Panc1 (cell line): Measurements from ENCODE around the gene LRATD1. TPM values are rescaled to one million over a fixed set of nuclear protein-coding genes. Genes with fewer than 3 reads are reported as not detected.

Experiments
- ATAC-seq: fragments of 200-7000 bp; cut with Tn5 transposase; 2 replicates; pipeline ENCODE4 v1.9.1; 2020; ENCODE audit warnings: mild to moderate bottlenecking, moderate library complexity
- BruUV-seq: library from RNA; stranded (reverse); fragments of 400-500 nt; replicated peaks from 2 replicates; lab custom pipeline; 2021; lab: Mats Ljungman, UMichigan
- CTCF ChIA-PET: fragments of 300-600 bp; sonication (Branson Sonifier 250); formaldehyde crosslinking; loops from one replicate; lab custom pipeline; 2022; ENCODE audit warnings: antibody characterized with exemption; lab: Charles Lee
- POLR2A ChIA-PET: fragments of 300-600 bp; sonication (Branson Sonifier 250); formaldehyde crosslinking; loops from one replicate; lab custom pipeline; 2022; ENCODE audit warnings: antibody characterized with exemption; lab: Charles Lee
- DNase-seq: peaks from one replicate; pipeline ENCODE4 v3.0.0-alpha.2; 2010; ENCODE audit warnings: low read depth, low spot score
- H3K27ac ChIP-seq: 2 replicates; pipeline ENCODE4 v1.5.1; 2011; ENCODE audit warnings: mild to moderate bottlenecking, low read length, inconsistent platforms
- H3K27me3 ChIP-seq: fragments of 200-500 bp; sonication (Bioruptor generic); 2 replicates; pipeline ENCODE4 v1.6.0; 2014; ENCODE audit warnings: low read length, inconsistent platforms; ENCODE audit not compliant: control insufficient read depth, insufficient read depth
- H3K36me3 ChIP-seq: fragments of 200-500 bp; sonication (Bioruptor generic); 2 replicates; pipeline ENCODE4 v1.5.1; 2014; ENCODE audit warnings: inconsistent platforms, mild to moderate bottlenecking, low read length, moderate library complexity; ENCODE audit not compliant: control insufficient read depth, insufficient read depth
- H3K4me1 ChIP-seq: 2 replicates; pipeline ENCODE4 v1.5.1; 2011; ENCODE audit warnings: inconsistent platforms, mild to moderate bottlenecking, low read length, moderate library complexity; ENCODE audit not compliant: control insufficient read depth, insufficient read depth
- H3K4me3 ChIP-seq, 2 experiments: 2 replicates each; pipeline ENCODE4 v1.5.1; 2011 to 2012; ENCODE audit warnings: low read depth in 2 of 2, low read length in 2 of 2, mild to moderate bottlenecking in 2 of 2, inconsistent platforms in 1 of 2, moderate library complexity in 1 of 2
- H3K9me3 ChIP-seq: fragments of 200-500 bp; sonication (Bioruptor generic); 2 replicates; pipeline ENCODE4 v1.5.1; 2014; ENCODE audit warnings: low read depth, mild to moderate bottlenecking, inconsistent platforms, low read length, moderate library complexity; ENCODE audit not compliant: control insufficient read depth, insufficient read depth
- POLR2AphosphoS5 ChIP-seq: IDR thresholded peaks from 2 replicates; pipeline ENCODE4 v1.6.1; 2012; ENCODE audit warnings: mild to moderate bottlenecking, low read depth, low read length, moderate library complexity
- SIN3A ChIP-seq: IDR thresholded peaks from 2 replicates; pipeline ENCODE4 v1.6.1; 2012; ENCODE audit warnings: low read depth, mild to moderate bottlenecking, low read length, moderate library complexity, borderline replicate concordance; ENCODE audit not compliant: insufficient read depth
- TCF7L2 ChIP-seq: IDR thresholded peaks from 2 replicates; pipeline ENCODE4 v1.6.1; 2011; ENCODE audit warnings: mild to moderate bottlenecking, low read depth, low read length, inconsistent platforms
- in situ Hi-C: cut with HindIII; loops from 2 replicates; pipeline ENCODE4 v1.10.0; 2016; ENCODE audit warnings: low sequenced_read_pairs, low pct_unique_long_range_greater_than_20kb
- intact Hi-C: fragments of 100-400 bp; cut with micrococcal nuclease; formaldehyde crosslinking; loops from one replicate; pipeline ENCODE4 v1.10.0; 2022; ENCODE audit not compliant: unreplicated experiment
- total RNA-seq: library from RNA; stranded (reverse); gene quantifications from one replicate; pipeline ENCODE4 v1.2.1, GENCODE V29; 2021; ENCODE audit not compliant: unreplicated experiment
- TF ChIP-seq, protein P1 (sequence below), 2 experiments: IDR thresholded peaks; 2 replicates each; pipeline ENCODE4 v1.6.1; 2011 to 2012; ENCODE audit warnings: low read depth in 2 of 2, control low read depth in 1 of 2, low read length in 1 of 2, mild to moderate bottlenecking in 1 of 2, moderate library complexity in 1 of 2; ENCODE audit not compliant: insufficient read depth in 1 of 2
- TF ChIP-seq, protein P2 (sequence below): fragments of 450-650 bp; IDR thresholded peaks from 2 replicates; pipeline ENCODE4 v1.5.1; 2017; ENCODE audit warnings: mild to moderate bottlenecking

The LRATD1 gene
- total RNA-seq, 1 experiment from 2014 or later = 0.05 TPM

DNA sequence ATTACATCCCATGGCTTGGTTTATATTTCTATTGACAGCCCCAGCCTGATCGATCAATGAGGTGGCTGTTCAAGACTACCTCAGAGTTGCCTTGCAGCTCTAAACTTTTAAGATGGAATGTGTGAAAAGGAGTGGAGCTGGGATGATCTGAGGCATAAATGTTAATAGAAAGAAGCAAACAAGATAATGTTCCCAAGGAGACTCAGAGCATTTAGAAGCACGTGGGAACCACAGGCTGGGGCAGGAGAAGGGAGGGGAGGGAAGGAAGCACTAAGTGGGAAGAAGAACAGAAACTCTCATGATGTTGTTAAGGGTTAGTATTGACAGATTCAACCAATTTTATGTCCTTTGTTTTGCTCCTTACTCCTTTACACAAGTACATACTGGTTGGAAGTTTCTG is 28.8 kb upstream of the LRATD1 start:
- DNase-seq = no peak
- no peak for ATAC-seq

GRCh38 chr2:14608245-14608644 is 24.3 kb upstream of the LRATD1 start:
- H3K4me1 ChIP-seq = no peaks in the 10 kb centered on the region
- DNase-seq (no peak), ATAC-seq (no peak)
- no peaks in the 10 kb centered on the region for H3K9me3 ChIP-seq
- H3K27me3 ChIP-seq = no peaks in the 10 kb centered on the region
- intact Hi-C loops = no loop called here
- ChIA-PET POLR2A (no interaction called here), CTCF (no interaction called here)
- no peak overlapping the region for H3K27ac ChIP-seq
- in situ Hi-C loops = no loop called here
- no peak for TF ChIP-seq POLR2AphosphoS5
- TF ChIP-seq, protein P1, sequence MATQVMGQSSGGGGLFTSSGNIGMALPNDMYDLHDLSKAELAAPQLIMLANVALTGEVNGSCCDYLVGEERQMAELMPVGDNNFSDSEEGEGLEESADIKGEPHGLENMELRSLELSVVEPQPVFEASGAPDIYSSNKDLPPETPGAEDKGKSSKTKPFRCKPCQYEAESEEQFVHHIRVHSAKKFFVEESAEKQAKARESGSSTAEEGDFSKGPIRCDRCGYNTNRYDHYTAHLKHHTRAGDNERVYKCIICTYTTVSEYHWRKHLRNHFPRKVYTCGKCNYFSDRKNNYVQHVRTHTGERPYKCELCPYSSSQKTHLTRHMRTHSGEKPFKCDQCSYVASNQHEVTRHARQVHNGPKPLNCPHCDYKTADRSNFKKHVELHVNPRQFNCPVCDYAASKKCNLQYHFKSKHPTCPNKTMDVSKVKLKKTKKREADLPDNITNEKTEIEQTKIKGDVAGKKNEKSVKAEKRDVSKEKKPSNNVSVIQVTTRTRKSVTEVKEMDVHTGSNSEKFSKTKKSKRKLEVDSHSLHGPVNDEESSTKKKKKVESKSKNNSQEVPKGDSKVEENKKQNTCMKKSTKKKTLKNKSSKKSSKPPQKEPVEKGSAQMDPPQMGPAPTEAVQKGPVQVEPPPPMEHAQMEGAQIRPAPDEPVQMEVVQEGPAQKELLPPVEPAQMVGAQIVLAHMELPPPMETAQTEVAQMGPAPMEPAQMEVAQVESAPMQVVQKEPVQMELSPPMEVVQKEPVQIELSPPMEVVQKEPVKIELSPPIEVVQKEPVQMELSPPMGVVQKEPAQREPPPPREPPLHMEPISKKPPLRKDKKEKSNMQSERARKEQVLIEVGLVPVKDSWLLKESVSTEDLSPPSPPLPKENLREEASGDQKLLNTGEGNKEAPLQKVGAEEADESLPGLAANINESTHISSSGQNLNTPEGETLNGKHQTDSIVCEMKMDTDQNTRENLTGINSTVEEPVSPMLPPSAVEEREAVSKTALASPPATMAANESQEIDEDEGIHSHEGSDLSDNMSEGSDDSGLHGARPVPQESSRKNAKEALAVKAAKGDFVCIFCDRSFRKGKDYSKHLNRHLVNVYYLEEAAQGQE (IDR thresholded peaks at IDR 0.05; ENCODE audit: insufficient read depth in 1 of 2, low read depth in 2 of 2, low read length in 1 of 2) = no peak
- no peak for TF ChIP-seq SIN3A
- TF ChIP-seq TCF7L2 = no peak
- TF ChIP-seq, protein P2, sequence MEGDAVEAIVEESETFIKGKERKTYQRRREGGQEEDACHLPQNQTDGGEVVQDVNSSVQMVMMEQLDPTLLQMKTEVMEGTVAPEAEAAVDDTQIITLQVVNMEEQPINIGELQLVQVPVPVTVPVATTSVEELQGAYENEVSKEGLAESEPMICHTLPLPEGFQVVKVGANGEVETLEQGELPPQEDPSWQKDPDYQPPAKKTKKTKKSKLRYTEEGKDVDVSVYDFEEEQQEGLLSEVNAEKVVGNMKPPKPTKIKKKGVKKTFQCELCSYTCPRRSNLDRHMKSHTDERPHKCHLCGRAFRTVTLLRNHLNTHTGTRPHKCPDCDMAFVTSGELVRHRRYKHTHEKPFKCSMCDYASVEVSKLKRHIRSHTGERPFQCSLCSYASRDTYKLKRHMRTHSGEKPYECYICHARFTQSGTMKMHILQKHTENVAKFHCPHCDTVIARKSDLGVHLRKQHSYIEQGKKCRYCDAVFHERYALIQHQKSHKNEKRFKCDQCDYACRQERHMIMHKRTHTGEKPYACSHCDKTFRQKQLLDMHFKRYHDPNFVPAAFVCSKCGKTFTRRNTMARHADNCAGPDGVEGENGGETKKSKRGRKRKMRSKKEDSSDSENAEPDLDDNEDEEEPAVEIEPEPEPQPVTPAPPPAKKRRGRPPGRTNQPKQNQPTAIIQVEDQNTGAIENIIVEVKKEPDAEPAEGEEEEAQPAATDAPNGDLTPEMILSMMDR = no peak
- BruUV-seq = no TSS peak
- no peak overlapping the region for H3K4me3 ChIP-seq
- no peaks in the 10 kb centered on the region for H3K36me3 ChIP-seq

More for the DNA sequence above, 28.8 kb upstream of the LRATD1 start:
- in situ Hi-C loops (no loop called here), intact Hi-C loops (no loop called here)
- Histone ChIP-seq H3K36me3 (no peaks in the 10 kb centered on the region), H3K27me3 (no peaks in the 10 kb centered on the region), H3K9me3 (no peaks in the 10 kb centered on the region), H3K4me3 (no peak overlapping the region), H3K27ac (no peak overlapping the region), H3K4me1 (no peaks in the 10 kb centered on the region)
- BruUV-seq = no TSS peak
- ChIA-PET POLR2A (no interaction called here), CTCF (no interaction called here)
- TF ChIP-seq, protein P1 (IDR thresholded peaks at IDR 0.05; ENCODE audit: insufficient read depth in 1 of 2, low read depth in 2 of 2, low read length in 1 of 2) = no peak
- TF ChIP-seq TCF7L2 (no peak), SIN3A (no peak), POLR2AphosphoS5 (no peak)
- TF ChIP-seq, protein P2 = no peak
